ENCODE results near the gene PARD3B. TPM values are rescaled to one million over a fixed set of nuclear protein-coding genes. Genes with fewer than 3 reads are reported as not detected.

PARD3B gene
- total and polyA plus RNA-seq, 3 donors from 2014 or later: 14.6 to 36.8 (median 29.6) TPM

DNA sequence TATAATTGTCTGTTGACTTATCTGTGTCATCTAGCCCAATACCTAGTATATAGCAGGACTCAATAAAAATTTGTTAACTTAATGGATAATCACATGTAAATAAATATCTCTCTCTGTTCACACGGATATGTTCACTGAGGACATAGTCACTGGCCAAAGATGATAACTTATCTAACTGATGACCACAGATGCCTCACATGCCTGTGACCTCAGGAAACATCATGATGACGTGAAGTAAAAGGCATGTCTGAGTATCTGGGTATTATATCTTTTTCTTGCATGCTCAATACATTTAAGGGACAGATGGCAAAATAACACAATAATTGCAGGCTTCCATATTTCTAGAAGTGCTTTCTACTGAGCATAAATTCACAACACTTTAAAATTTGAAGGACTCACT, 41.4 kb upstream of the PARD3B start:
- Histone ChIP-seq H3K4me1 (no peaks in the 10 kb centered on the region), H3K27ac (no peak overlapping the region), H3K4me3 (no peak overlapping the region), H3K9me3 (no peaks in the 10 kb centered on the region), H3K36me3 (ENCODE audit: low read depth, missing control alignments) (no peaks in the 10 kb centered on the region), H3K27me3 (no peaks in the 10 kb centered on the region)
- intact Hi-C loops (cut with DNase I; ENCODE audit: low total_unique reads): no loop called here
- no peak for DNase-seq
- TF ChIP-seq, protein P1, sequence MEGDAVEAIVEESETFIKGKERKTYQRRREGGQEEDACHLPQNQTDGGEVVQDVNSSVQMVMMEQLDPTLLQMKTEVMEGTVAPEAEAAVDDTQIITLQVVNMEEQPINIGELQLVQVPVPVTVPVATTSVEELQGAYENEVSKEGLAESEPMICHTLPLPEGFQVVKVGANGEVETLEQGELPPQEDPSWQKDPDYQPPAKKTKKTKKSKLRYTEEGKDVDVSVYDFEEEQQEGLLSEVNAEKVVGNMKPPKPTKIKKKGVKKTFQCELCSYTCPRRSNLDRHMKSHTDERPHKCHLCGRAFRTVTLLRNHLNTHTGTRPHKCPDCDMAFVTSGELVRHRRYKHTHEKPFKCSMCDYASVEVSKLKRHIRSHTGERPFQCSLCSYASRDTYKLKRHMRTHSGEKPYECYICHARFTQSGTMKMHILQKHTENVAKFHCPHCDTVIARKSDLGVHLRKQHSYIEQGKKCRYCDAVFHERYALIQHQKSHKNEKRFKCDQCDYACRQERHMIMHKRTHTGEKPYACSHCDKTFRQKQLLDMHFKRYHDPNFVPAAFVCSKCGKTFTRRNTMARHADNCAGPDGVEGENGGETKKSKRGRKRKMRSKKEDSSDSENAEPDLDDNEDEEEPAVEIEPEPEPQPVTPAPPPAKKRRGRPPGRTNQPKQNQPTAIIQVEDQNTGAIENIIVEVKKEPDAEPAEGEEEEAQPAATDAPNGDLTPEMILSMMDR (IDR thresholded peaks at IDR 0.05): no peak
- TF ChIP-seq POLR2A (IDR thresholded peaks at IDR 0.05): no peak
- 80 to 81% methylated on average over 2 of the region's 2 CpGs for WGBS, 2 donors

DNA sequence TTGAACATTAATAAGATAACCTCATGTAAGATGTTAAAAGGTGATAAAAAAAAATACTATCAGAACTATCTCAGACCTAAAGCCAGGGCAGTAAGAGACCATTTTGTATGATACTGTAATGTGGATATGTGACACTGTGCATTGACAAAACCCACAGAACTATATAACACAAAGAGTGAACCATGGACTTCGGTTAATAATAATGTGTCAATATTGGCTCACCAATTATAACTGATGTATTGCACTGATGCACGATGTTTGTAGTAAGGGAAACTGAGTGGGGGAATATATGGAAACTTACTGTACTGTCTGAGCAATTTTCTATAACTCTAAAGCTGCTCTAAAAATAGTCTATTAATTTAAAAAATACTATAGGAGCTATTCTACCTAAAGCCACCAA, 40.7 kb upstream of the PARD3B start:
- DNase-seq: no peak
- Histone ChIP-seq H3K27me3 (no peaks in the 10 kb centered on the region), H3K27ac (no peak overlapping the region), H3K4me3 (no peak overlapping the region), H3K36me3 (ENCODE audit: low read depth, missing control alignments) (no peaks in the 10 kb centered on the region), H3K4me1 (no peaks in the 10 kb centered on the region), H3K9me3 (no peaks in the 10 kb centered on the region)
- intact Hi-C loops (cut with DNase I; ENCODE audit: low total_unique reads): no loop called here
- 92 to 96% methylated on average over 2 of the region's 2 CpGs for WGBS, 2 donors
- TF ChIP-seq, protein P1 (IDR thresholded peaks at IDR 0.05): no peak
- no peak for TF ChIP-seq POLR2A (IDR thresholded peaks at IDR 0.05)

DNA sequence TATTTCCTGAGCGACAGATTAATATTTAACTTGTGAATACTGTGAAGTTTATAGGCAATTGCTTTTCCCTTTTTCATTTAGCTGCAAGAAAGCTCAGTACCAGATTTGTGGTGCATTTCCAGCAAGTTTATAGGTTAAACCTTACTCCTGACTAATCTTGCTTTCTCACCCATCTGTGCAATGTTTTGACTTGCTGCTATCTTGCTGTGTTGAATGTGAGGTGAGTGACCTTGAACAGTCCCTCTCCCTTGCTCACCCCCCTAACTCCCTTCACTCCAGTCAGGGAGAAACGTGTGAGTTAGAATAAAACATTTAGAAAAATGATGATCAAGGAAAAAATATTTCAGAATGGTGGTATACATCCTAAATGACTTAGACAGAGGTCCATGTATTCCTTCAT, 39.8 kb upstream of the PARD3B start:
- Histone ChIP-seq H3K9me3 (no peaks in the 10 kb centered on the region), H3K36me3 (ENCODE audit: low read depth, missing control alignments) (no peaks in the 10 kb centered on the region), H3K4me3 (no peak overlapping the region), H3K27me3 (no peaks in the 10 kb centered on the region), H3K4me1 (no peaks in the 10 kb centered on the region), H3K27ac (no peak overlapping the region)
- TF ChIP-seq, protein P1 (IDR thresholded peaks at IDR 0.05): no peak
- TF ChIP-seq POLR2A (IDR thresholded peaks at IDR 0.05): no peak
- 65 to 66% methylated on average over 2 of the region's 2 CpGs for WGBS, 2 donors
- intact Hi-C loops (cut with DNase I; ENCODE audit: low total_unique reads): no loop called here
- no peak for DNase-seq

DNA sequence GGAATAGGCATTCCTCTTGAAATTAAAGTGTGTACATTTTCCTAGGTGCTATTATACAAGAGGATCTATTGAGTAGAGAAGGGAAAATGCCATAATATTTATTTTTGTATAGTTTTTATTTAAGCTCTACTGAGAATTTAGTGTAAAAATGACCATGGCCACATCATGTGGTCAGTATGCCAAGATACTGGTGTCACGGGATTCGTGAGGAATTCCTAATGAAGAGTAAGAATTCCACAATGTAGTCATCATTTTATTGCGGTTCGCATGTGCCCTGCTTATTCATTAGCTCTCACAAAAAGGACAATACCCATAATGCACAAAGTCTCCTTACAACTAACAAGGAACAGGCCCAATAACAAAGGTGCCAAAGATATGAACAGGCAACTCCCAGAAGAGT, 39.3 kb upstream of the PARD3B start:
- Histone ChIP-seq H3K4me1 (no peaks in the 10 kb centered on the region), H3K27ac (no peak overlapping the region), H3K9me3 (no peaks in the 10 kb centered on the region), H3K36me3 (ENCODE audit: low read depth, missing control alignments) (no peaks in the 10 kb centered on the region), H3K27me3 (no peaks in the 10 kb centered on the region), H3K4me3 (no peak overlapping the region)
- no peak for DNase-seq
- WGBS, 2 donors: 82 to 85% methylated on average over 4 of the region's 4 CpGs
- intact Hi-C loops (cut with DNase I; ENCODE audit: low total_unique reads): no loop called here
- TF ChIP-seq POLR2A (IDR thresholded peaks at IDR 0.05): no peak
- TF ChIP-seq, protein P1 (IDR thresholded peaks at IDR 0.05): no peak

DNA sequence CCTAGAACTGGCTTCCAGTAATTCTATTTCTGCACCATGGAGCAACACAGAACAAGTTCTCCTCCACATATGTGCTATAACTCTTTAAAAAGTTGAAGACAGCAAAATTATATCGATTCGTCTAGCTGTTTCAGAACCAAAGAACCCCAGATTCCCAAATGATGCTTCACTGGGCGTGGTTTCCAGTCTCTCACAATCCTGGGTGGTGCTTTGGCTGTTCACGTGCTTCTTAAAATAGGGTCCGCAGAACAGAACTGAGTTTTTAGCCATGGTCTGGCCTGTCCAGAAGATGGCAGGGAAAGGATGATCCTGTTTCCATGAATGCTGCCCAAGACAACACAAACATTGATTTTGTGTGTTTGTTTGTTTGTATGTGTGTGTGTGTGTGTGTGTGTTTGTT, 37.6 kb upstream of the PARD3B start:
- 87 to 93% methylated on average over 5 of the region's 5 CpGs for WGBS, 2 donors
- TF ChIP-seq, protein P1 (IDR thresholded peaks at IDR 0.05): no peak
- no peak for TF ChIP-seq POLR2A (IDR thresholded peaks at IDR 0.05)
- H3K27me3 ChIP-seq: no peaks in the 10 kb centered on the region
- H3K27ac ChIP-seq: no peak overlapping the region
- H3K4me3 ChIP-seq: no peak overlapping the region
- no peak for DNase-seq
- intact Hi-C loops (cut with DNase I; ENCODE audit: low total_unique reads): no loop called here
- H3K9me3 ChIP-seq: no peaks in the 10 kb centered on the region
- H3K36me3 ChIP-seq (ENCODE audit: low read depth, missing control alignments): no peaks in the 10 kb centered on the region
- H3K4me1 ChIP-seq: no peaks in the 10 kb centered on the region
